ENCODE measurements around the gene NOP58. TPM values are rescaled to one million over a fixed set of nuclear protein-coding genes. Genes with fewer than 3 reads are reported as not detected.
"Not testable (repeated sequence)": the region's sequence is repeated elsewhere in the genome, so short reads cannot be mapped to it uniquely, and the experiment has no call there.

NOP58 gene
- 58.7 TPM for polyA plus RNA-seq (ENCODE audit: insufficient read length)

- DNase-seq: peak; percentile 97
Measured at GRCh38 chr2:202265467-202266277, at the start of gene NOP58. NOP58 (plus strand) TSS chr2:202265763; CDS start chr2:202265942, 179 bp downstream.

- no peak for DNase-seq
Measured at GRCh38 chr2:202221873-202222272, 43.7 kb upstream of the NOP58 start.

- peak; percentile 41 for DNase-seq
Measured at GRCh38 chr2:202237787-202238233, 27.8 kb upstream of the NOP58 start.

GRCh38 chr2:202238234-202239197 is 27.0 kb upstream of the NOP58 start, which contains the start of gene SUMO1:
SUMO1 (minus strand) TSS chr2:202238597; CDS start chr2:202238451, 146 bp downstream.
- DNase-seq: peak; percentile 95

GRCh38 chr2:202247710-202248109 is 17.9 kb upstream of the NOP58 start:
- DNase-seq: not testable (repeated sequence)

GRCh38 chr2:202249521-202250253 is 15.9 kb upstream of the NOP58 start:
- no peak for DNase-seq

- DNase-seq: no peak
Measured at GRCh38 chr2:202251494-202251893, 14.1 kb upstream of the NOP58 start.

- DNase-seq: no peak
Measured at GRCh38 chr2:202261531-202261930, 4.0 kb upstream of the NOP58 start.

GRCh38 chr2:202267495-202267894 is 1.9 kb downstream of the NOP58 start:
- DNase-seq: no peak

- DNase-seq: no peak
Measured at GRCh38 chr2:202269585-202269984, 4.0 kb downstream of the NOP58 start.

- no peak for DNase-seq
Measured at GRCh38 chr2:202270487-202270886, 4.9 kb downstream of the NOP58 start.

GRCh38 chr2:202276078-202276720 is 10.6 kb downstream of the NOP58 start:
- not testable (repeated sequence) for DNase-seq

- DNase-seq: no peak
Measured at GRCh38 chr2:202278036-202278760, 12.6 kb downstream of the NOP58 start.

- DNase-seq: peak; percentile 23
Measured at GRCh38 chr2:202278944-202279343, 13.4 kb downstream of the NOP58 start.

- no peak for DNase-seq
Measured at GRCh38 chr2:202286595-202286994, 21.0 kb downstream of the NOP58 start.

- DNase-seq: no peak
Measured at GRCh38 chr2:202289394-202290204, 24.0 kb downstream of the NOP58 start.

- DNase-seq: no peak
Measured at GRCh38 chr2:202290316-202290715, 24.8 kb downstream of the NOP58 start.

GRCh38 chr2:202290970-202291369 is 25.4 kb downstream of the NOP58 start:
- no peak for DNase-seq

GRCh38 chr2:202299712-202300111 is 34.1 kb downstream of the NOP58 start:
- no peak for DNase-seq

GRCh38 chr2:202306034-202306433 is 40.5 kb downstream of the NOP58 start:
- no peak for DNase-seq

All from hindlimb muscle (tissue), 1 donor.